Caco-2 (cell line): ENCODE measurements around the gene DENND10. TPM values are rescaled to one million over a fixed set of nuclear protein-coding genes. Genes with fewer than 3 reads are reported as not detected.
A peak's percentile ranks its signal among the peaks of the same experiment; 100 is the strongest.

Experiments
- BruUV-seq: library from RNA; stranded (reverse); fragments of 400-500 nt; replicated peaks from 2 replicates; lab custom pipeline; 2021; lab: Mats Ljungman, UMichigan
- CTCF ChIA-PET: fragments of 300-600 bp; sonication (Branson Sonifier 250); formaldehyde crosslinking; loops from one replicate; lab custom pipeline; 2022; ENCODE audit warnings: antibody characterized with exemption; lab: Charles Lee
- POLR2A ChIA-PET: fragments of 300-600 bp; sonication (Branson Sonifier 250); formaldehyde crosslinking; loops from one replicate; lab custom pipeline; 2022; ENCODE audit warnings: antibody characterized with exemption; lab: Charles Lee
- DNase-seq, 2 experiments: peaks; one replicate each; pipeline versions ENCODE4 v3.0.0 to v3.0.0-alpha.2; 2020 to 2022
- H3K27me3 ChIP-seq: replicated peaks from 2 replicates; pipeline ENCODE4 v1.6.0; 2011; ENCODE audit warnings: low read length; ENCODE audit not compliant: control insufficient read depth, insufficient read depth
- H3K36me3 ChIP-seq: 2 replicates; pipeline ENCODE4 v1.5.1; 2011; ENCODE audit warnings: low read length; ENCODE audit not compliant: control insufficient read depth, insufficient read depth
- H3K4me1 ChIP-seq: fragments of 250-450 bp; sonication (Bioruptor Pico); 2 replicates; pipeline ENCODE4 v1.5.1; 2020; ENCODE audit warnings: mild to moderate bottlenecking
- H3K4me3 ChIP-seq: 2 replicates; pipeline ENCODE4 v1.5.1; 2011; ENCODE audit warnings: low read depth, mild to moderate bottlenecking, control low read depth, low read length
- H3K9me3 ChIP-seq: fragments of 250-450 bp; sonication (Bioruptor Pico); 2 replicates; pipeline ENCODE4 v1.5.1; 2020; ENCODE audit warnings: mild to moderate bottlenecking, moderate library complexity
- H3K27ac Mint-ChIP-seq: one replicate; pipeline ENCODE4 v1.8.0; 2022; ENCODE audit warnings: mixed read lengths; ENCODE audit not compliant: unreplicated experiment
- H3K27me3 Mint-ChIP-seq: one replicate; pipeline ENCODE4 v1.8.0; 2022; ENCODE audit warnings: mixed read lengths; ENCODE audit not compliant: insufficient read depth, unreplicated experiment
- H3K36me3 Mint-ChIP-seq: one replicate; pipeline ENCODE4 v1.8.0; 2022; ENCODE audit warnings: mild to moderate bottlenecking, mixed read lengths; ENCODE audit not compliant: insufficient read depth, unreplicated experiment
- H3K4me1 Mint-ChIP-seq: one replicate; pipeline ENCODE4 v1.8.0; 2022; ENCODE audit warnings: low read depth, mixed read lengths; ENCODE audit not compliant: unreplicated experiment
- H3K4me3 Mint-ChIP-seq: one replicate; pipeline ENCODE4 v1.8.0; 2022; ENCODE audit warnings: mild to moderate bottlenecking, moderate library complexity, mixed read lengths; ENCODE audit not compliant: unreplicated experiment
- H3K9me3 Mint-ChIP-seq: one replicate; pipeline ENCODE4 v1.8.0; 2022; ENCODE audit warnings: mixed read lengths; ENCODE audit not compliant: unreplicated experiment
- intact Hi-C: fragments of 100-400 bp; cut with micrococcal nuclease; formaldehyde crosslinking; loops from one replicate; pipeline ENCODE4 v1.10.0; 2022; ENCODE audit not compliant: unreplicated experiment
- total RNA-seq: library from RNA; stranded (reverse); gene quantifications from 2 replicates; pipeline ENCODE4 v1.2.3, GENCODE V29; 2022
- TF ChIP-seq, protein P1 (sequence below), 2 experiments: fragments of 200-600 bp in 1 of 2; IDR thresholded peaks; 1 replicate in 1 of 2; 2 replicates in 1 of 2; pipeline versions ENCODE4 v1.5.1 to v1.8.0; 2011 to 2022; ENCODE audit warnings: antibody characterized with exemption in 1 of 2, control low read depth in 1 of 2, inconsistent platforms in 1 of 2, low read depth in 1 of 2, low read length in 1 of 2, mild to moderate bottlenecking in 1 of 2, moderate library complexity in 1 of 2; ENCODE audit not compliant: insufficient read depth in 1 of 2, severe bottlenecking in 1 of 2, unreplicated experiment in 1 of 2

DENND10 gene
- total RNA-seq, 1 experiment from 2014 or later = 80.8 TPM

GRCh38 chr10:119132521-119133345 is 28.8 kb downstream of the DENND10 start:
- H3K4me3 Mint-ChIP-seq = no peak overlapping the region
- ChIA-PET POLR2A (no interaction called here), CTCF (no interaction called here)
- no peaks in the 10 kb centered on the region for H3K9me3 Mint-ChIP-seq
- Histone ChIP-seq H3K36me3 (peaks cover 5% of the 10 kb centered on the region), H3K4me3 (no peak overlapping the region), H3K4me1 (peaks cover 7% of the 10 kb centered on the region; the same call in 1 of the 2 replicates), H3K27me3 (no peaks in the 10 kb centered on the region), H3K9me3 (no peaks in the 10 kb centered on the region)
- peaks cover 60% of the 10 kb centered on the region for H3K36me3 Mint-ChIP-seq
- TF ChIP-seq, protein P1, sequence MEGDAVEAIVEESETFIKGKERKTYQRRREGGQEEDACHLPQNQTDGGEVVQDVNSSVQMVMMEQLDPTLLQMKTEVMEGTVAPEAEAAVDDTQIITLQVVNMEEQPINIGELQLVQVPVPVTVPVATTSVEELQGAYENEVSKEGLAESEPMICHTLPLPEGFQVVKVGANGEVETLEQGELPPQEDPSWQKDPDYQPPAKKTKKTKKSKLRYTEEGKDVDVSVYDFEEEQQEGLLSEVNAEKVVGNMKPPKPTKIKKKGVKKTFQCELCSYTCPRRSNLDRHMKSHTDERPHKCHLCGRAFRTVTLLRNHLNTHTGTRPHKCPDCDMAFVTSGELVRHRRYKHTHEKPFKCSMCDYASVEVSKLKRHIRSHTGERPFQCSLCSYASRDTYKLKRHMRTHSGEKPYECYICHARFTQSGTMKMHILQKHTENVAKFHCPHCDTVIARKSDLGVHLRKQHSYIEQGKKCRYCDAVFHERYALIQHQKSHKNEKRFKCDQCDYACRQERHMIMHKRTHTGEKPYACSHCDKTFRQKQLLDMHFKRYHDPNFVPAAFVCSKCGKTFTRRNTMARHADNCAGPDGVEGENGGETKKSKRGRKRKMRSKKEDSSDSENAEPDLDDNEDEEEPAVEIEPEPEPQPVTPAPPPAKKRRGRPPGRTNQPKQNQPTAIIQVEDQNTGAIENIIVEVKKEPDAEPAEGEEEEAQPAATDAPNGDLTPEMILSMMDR (IDR thresholded peaks at IDR 0.05; ENCODE audit: insufficient read depth in 1 of 2, low read depth in 1 of 2, low read length in 1 of 2, severe bottlenecking in 1 of 2, unreplicated experiment in 1 of 2) = no peak
- DNase-seq = no peak
- BruUV-seq = no TSS peak
- H3K27me3 Mint-ChIP-seq = no peaks in the 10 kb centered on the region
- H3K4me1 Mint-ChIP-seq = peaks cover 13% of the 10 kb centered on the region
- intact Hi-C loops = no loop called here
- H3K27ac Mint-ChIP-seq = no peak overlapping the region

DNA sequence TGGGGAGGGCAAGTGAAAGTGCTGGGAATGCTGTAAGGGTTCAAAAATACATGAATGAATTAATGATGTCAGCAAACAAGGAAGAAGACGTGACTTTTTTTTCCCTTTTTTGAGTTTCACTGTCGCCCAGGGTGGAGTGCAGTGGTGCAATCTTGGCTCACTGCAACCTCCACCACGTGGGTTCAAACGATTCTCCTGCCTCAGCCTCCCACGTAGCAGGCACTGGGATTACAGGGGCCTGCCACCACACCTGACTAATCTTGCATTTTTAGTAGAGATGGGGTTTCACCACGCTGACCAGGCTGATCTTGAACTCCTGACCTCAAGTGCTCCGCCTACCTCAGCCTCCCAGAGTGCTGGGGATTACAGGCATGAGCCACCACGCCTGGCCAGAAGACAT is 30.0 kb downstream of the DENND10 start:
- no peak overlapping the region for H3K4me3 Mint-ChIP-seq

DNA sequence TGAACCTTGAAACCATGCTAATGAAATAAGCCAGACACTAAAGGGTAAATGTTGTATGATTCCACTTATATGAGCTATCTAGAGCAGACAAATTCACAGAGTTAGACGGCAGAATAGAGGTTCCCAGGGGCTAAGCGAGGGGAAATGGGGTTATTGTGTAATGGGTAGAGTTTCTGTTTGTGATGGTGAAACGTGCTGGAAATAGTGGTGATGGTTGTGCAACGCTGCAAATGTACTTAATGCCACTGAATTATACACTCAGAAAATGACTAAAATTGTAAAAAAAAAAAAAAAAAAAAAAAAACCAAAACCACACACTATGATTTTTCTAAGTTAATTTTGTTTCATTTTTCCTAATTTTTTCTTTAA is 31.6 kb downstream of the DENND10 start:
- ChIA-PET CTCF (no interaction called here), POLR2A (no interaction called here)
- TF ChIP-seq, protein P1 (IDR thresholded peaks at IDR 0.05; ENCODE audit: insufficient read depth in 1 of 2, low read depth in 1 of 2, low read length in 1 of 2, severe bottlenecking in 1 of 2, unreplicated experiment in 1 of 2) = no peak
- Histone ChIP-seq H3K4me1 (peaks cover 7% of the 10 kb centered on the region; the same call in 1 of the 2 replicates), H3K4me3 (no peak overlapping the region), H3K27me3 (no peaks in the 10 kb centered on the region), H3K9me3 (no peaks in the 10 kb centered on the region), H3K36me3 (peaks cover 4% of the 10 kb centered on the region)
- no TSS peak for BruUV-seq
- intact Hi-C loops = no loop called here
- no peak overlapping the region for H3K4me3 Mint-ChIP-seq
- H3K4me1 Mint-ChIP-seq = peaks cover 13% of the 10 kb centered on the region
- no peak for DNase-seq
- no peaks in the 10 kb centered on the region for H3K9me3 Mint-ChIP-seq
- peaks cover 65% of the 10 kb centered on the region for H3K36me3 Mint-ChIP-seq
- H3K27me3 Mint-ChIP-seq = no peaks in the 10 kb centered on the region
- peak overlapping the region; percentile 17 for H3K27ac Mint-ChIP-seq

More for the DNA sequence above, 30.0 kb downstream of the DENND10 start:
- Mint-ChIP-seq H3K27me3 (no peaks in the 10 kb centered on the region), H3K36me3 (peaks cover 67% of the 10 kb centered on the region), H3K4me1 (peaks cover 13% of the 10 kb centered on the region), H3K9me3 (no peaks in the 10 kb centered on the region), H3K27ac (no peak overlapping the region)
- intact Hi-C loops = no loop called here
- TF ChIP-seq, protein P1 (IDR thresholded peaks at IDR 0.05; ENCODE audit: insufficient read depth in 1 of 2, low read depth in 1 of 2, low read length in 1 of 2, severe bottlenecking in 1 of 2, unreplicated experiment in 1 of 2) = no peak
- Histone ChIP-seq H3K4me1 (peaks cover 7% of the 10 kb centered on the region; the same call in 1 of the 2 replicates), H3K9me3 (no peaks in the 10 kb centered on the region), H3K4me3 (no peak overlapping the region), H3K36me3 (peaks cover 5% of the 10 kb centered on the region), H3K27me3 (no peaks in the 10 kb centered on the region)
- no peak for DNase-seq
- ChIA-PET POLR2A (no interaction called here), CTCF (no interaction called here)
- no TSS peak for BruUV-seq
